Activated CD8-positive, alpha-beta memory T cell treated with anti-CD3 and anti-CD28 coated beads, Interleukin-2, amount 50 U/mL, for 48 hours (primary cell): ENCODE measurements around the gene PPFIBP1.
"Not testable (repeated sequence)": the region's sequence is repeated elsewhere in the genome, so short reads cannot be mapped to it uniquely, and the experiment has no call there.

Experiments used
- DNase-seq: peaks from one replicate; pipeline ENCODE4 v3.0.0-alpha.2; 2020

Gene PPFIBP1

DNA sequence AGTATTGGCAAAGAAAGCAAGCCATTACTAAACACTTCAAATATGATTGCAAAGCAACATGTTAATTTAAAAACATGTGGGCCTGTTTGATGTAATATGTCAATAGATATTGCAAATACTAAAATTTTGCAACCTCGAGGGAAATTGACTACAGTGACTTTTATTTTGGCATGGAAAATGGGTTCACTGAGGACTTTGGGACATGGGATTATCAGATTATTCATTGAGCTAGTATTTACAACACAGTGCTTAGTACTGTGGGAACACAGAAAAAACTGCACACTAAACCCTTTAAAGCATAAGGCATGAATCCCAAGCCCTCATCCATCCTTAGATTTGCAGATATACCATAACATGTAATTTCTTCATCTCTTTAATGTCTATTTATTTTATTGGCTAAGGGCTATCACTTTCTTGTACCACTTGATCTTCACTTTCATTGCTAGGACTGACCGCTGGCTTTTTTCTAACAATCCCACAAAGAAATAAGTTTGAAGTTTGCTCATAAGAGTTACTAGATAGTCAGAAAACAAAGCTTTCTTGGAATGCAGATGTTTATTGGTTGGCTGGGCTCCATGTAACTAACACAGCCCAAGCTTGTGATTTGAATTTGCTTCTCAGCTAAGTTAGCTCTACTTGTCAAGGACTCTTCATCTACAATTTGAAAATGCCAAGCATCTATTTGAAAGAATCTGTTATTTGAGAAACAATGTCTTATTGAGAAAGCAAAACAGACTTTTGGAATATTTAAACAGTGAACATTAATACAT lies 48.7 kb downstream of the PPFIBP1 start:
- no peak for DNase-seq

- DNase-seq = no peak
These were observed 50.0 kb downstream of the PPFIBP1 start for GRCh38 chr12:27573972-27574371.

DNA sequence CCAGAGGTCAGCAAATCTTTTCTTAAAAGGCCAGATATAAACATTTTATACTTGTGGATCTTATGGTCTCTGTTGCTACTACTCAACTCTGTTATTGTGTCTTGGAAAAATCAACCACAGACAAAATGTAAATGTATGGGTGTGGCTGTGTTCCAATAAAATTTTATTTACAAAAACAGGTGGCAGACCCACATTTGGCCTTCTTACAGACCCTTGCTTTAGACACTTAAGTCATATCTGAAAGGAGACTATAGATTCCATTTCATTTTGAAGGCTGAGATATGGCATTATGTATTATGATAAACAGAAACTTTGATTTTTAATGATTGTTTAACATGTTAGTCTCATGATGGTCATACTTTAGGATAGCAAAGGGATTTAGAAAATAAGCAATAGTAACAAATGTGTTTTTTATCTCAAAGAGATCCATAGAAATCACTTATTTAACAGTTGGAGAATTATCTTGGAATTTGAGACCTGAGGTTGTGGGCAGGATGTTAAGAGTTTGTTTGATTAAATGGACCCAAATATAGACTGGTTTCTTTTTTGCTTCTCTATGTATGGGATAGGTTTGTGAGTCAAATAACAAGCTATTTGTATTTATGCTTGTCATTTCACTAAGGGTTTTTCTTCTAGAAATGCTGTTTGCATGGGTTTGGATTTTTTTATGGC lies 51.2 kb downstream of the PPFIBP1 start:
- no peak for DNase-seq

GRCh38 chr12:27575762-27576118 lies 51.7 kb downstream of the PPFIBP1 start:
- DNase-seq = no peak

- DNase-seq = no peak
These were observed 52.8 kb downstream of the PPFIBP1 start for GRCh38 chr12:27576667-27577347.

- DNase-seq = no peak
These were observed 53.7 kb downstream of the PPFIBP1 start for GRCh38 chr12:27577688-27578087.

GRCh38 chr12:27578689-27579372 lies 54.8 kb downstream of the PPFIBP1 start:
- no peak for DNase-seq

DNA sequence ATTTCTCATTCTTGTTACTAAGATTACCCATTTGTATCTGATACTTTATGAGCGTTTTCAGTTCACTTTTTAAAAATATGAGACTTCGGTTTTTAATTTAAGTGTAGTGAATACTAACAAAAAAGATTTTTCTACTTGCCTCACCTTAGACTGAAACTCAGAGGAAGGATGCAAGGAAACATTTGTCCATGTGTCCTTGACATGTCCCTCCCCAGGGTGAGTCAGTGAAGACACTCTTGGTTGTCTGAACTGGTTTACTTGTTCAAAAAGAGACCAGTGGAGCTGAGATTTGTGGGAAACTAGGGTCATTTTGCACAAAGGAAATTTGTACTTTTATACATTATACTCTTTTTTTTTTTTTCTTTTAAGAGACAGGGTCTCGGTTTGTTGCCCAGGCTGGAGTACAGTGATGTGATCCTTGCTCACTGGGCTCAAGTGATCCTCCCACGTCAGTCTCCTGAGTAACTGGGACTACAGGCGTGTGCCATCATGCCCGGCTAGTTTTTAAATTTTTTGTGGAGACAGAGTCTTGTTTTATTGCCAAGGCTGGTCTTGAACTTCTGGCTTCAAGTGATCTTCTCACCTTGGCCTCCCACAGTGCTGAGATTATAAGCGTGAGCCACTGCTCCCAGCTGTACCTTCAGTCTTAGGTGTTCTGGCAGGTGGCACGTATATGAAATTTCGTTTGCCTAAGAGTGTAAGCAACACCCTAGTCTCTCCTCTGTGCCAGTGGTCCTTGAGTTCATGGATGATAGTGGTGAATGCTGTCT lies 56.7 kb downstream of the PPFIBP1 start:
- no peak for DNase-seq

DNA sequence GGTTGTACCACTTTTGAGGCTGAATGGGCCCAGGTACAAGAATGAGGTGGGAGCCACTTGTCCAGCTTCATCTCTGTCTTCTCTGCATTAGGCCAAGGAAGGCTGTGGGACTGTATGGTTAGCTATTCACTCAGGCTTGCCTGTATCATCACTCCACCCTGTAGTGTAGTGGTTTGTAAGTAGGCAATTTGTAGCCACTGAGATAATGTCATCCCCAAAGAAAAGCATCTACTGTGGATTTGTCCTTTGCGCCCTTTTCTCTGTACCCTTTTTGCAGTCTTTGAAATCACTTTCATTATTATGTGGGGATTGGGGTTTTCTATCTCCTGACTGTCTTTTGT lies 57.3 kb downstream of the PPFIBP1 start:
- DNase-seq = not testable (repeated sequence)

DNA sequence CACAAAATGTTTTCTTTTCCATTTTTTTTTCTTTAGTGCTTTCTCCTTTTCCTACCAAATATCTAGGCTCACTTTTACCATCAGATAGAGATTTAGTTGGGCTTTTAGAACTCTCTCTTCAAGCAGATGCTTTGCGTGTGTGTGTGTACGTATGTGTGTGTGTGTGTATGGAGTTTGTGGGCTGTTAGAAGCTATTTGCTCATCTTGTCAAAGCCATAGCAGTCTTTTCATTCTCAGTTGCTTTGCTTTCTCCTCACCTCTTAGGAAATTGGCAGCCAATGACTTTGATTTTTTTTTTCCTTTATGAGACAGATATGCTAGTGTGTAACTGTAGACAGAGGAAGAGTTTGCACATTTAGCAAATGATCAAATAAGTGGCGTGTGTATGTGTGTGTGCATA lies 57.8 kb downstream of the PPFIBP1 start:
- not testable (repeated sequence) for DNase-seq

GRCh38 chr12:27582445-27582844 lies 58.4 kb downstream of the PPFIBP1 start:
- DNase-seq = not testable (repeated sequence)

DNA sequence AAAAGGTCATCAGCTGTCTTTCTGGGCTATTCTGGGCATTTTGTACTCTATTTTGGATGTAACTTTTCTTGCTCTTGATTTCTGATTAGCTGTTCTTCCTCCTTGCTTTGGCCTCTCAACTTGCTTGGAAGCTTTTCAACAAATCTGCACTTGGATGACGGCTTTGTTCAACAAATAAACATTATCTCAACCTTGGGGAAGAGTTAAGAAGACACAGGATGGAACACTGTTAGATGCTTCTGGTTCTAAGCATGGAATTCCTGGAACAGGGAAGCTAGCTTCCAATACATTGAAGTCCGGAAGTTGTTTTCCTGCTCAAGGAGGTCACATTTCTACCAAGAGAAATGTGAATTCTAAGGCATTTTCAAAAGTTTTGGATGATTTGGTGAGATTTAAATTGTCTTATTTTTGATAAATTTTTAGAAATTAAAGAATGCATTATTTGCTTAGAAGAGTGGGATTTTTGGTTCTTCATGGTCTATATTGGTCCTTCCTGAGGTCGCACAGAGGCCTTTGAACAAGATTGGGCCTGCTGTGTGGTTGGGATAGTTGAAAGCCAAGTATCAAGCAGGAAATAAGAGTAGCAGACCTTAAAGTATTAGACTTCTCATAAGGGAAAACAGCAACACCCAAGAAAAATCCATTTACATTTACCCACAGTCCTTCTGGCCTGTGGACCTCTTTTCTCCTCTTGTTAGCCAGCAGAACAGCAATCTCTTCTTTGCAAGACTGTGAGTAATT lies 59.2 kb downstream of the PPFIBP1 start:
- DNase-seq = no peak

DNA sequence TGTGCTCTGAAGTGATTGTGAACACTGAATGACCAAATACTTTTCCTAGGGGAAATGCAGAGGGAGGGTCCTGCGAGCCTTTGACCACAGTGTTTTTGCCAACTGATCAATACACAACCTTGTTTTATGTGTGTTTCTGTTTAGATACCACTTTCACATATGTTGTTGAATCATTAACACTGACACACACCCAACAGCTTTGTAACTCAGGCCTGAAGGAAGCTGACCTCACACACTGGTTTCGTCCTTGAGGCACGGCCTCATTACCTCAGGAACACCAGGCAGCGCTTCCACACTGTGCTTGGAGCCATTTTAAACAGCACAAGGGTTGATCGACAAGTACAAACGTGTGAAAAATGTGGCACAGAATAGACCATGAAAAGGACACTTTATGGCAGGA lies 60.0 kb downstream of the PPFIBP1 start:
- no peak for DNase-seq

GRCh38 chr12:27585739-27586265 lies 61.8 kb downstream of the PPFIBP1 start:
- DNase-seq = no peak

- not testable (repeated sequence) for DNase-seq
These were observed 64.2 kb downstream of the PPFIBP1 start for GRCh38 chr12:27588075-27588730.

- no peak for DNase-seq
These were observed 64.8 kb downstream of the PPFIBP1 start for GRCh38 chr12:27588776-27589175.

GRCh38 chr12:27589419-27589818 lies 65.4 kb downstream of the PPFIBP1 start:
- no peak for DNase-seq

GRCh38 chr12:27591698-27592097 lies 67.7 kb downstream of the PPFIBP1 start:
- not testable (repeated sequence) for DNase-seq

GRCh38 chr12:27592548-27592947 lies 68.5 kb downstream of the PPFIBP1 start:
- no peak for DNase-seq

DNA sequence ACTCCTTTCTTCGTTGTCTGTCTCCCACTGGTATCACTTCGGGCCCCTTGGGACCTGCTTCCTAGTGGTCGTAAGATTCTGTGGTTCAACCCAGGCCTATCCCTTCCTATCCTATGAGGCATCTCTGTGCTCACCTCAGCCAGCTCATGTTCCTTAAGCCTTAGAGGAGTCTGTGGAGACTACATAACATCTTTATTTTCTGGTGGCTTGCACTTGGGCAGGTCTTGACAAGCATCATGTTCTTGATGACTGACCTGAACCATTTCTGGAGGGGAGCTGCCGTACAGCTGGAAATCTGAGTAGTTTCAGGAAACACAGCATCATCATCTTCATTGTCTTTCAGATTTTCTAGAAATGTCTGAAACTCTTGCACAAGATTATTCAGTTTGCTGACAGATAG lies 69.3 kb downstream of the PPFIBP1 start:
- DNase-seq = no peak

- DNase-seq = no peak
These were observed 71.2 kb downstream of the PPFIBP1 start for GRCh38 chr12:27595231-27595642.
